Stimulated activated CD8-positive, alpha-beta memory T cell treated with anti-CD3 and anti-CD28 coated beads, Interleukin-4, amount 100 ng/mL, for 24 hours (primary cell): ENCODE data around the gene MEGF6.

Experiments used
- DNase-seq: peaks from one replicate; pipeline ENCODE4 v3.0.0-alpha.2; 2020; ENCODE audit warnings: low read depth

Gene MEGF6

GRCh38 chr1:3504151-3504821 is 107.0 kb downstream of the MEGF6 start:
- DNase-seq, result no peak

DNA sequence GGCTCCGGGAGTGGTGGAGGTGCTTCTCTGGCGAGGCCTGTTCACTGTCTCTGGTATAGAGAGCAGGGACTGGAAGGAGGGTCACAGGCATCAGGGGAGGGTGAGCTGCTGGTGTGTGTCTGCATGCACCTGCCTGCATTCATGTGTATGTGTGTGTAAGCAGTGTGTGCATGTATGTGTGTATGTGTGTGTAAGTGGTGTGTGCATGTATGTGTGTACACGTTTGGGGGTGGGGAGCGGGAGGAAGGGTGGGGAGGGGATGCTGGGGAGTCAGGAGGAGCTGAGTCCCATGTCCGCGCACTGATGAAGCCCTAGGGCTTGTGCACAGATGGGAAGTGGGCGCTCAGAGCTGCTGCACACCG is 107.8 kb downstream of the MEGF6 start:
- DNase-seq, result no peak

- no peak for DNase-seq
Measured at GRCh38 chr1:3502641-3503524, 108.4 kb downstream of the MEGF6 start.

DNA sequence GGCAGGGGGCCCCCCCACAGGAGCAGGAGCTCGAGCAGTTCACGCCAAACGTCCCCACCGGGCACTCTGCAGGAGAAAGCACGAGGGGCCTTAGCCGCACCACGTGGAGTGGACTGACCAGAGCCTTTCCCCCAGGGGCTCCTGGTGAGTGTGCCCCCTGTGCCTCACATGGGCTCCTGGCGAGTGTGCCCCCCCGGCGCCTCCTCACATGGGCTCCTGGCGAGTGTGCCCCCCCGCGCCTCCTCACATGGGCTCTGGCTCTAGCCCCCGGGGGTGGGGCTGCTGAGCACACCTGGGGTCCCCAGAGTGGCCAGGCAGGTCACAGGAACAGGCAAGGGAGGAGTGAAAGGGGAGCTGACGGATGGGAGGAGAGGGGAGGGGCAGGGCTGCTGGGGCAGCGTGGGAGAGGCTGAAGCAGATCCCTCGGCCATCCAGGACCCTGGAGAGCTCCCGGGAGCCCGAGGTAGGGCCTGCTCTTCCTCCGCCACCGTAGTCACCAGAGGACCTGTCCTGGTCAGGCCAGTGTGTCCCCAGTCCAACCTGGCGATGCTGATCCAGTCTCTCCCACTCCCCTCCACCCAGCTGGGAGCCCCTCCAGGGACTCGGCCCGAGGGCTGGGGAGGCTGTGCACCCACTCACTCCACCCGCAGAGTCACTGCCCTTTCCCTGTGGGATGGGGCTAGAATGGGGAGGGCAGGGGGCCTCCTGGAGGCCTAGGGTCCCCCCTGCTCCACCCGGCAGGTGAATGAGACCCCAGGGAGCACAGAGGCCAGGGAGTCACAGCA is 109.3 kb downstream of the MEGF6 start:
- no peak for DNase-seq

- no peak for DNase-seq
Measured at GRCh38 chr1:3501437-3501836, 109.9 kb downstream of the MEGF6 start.

DNA sequence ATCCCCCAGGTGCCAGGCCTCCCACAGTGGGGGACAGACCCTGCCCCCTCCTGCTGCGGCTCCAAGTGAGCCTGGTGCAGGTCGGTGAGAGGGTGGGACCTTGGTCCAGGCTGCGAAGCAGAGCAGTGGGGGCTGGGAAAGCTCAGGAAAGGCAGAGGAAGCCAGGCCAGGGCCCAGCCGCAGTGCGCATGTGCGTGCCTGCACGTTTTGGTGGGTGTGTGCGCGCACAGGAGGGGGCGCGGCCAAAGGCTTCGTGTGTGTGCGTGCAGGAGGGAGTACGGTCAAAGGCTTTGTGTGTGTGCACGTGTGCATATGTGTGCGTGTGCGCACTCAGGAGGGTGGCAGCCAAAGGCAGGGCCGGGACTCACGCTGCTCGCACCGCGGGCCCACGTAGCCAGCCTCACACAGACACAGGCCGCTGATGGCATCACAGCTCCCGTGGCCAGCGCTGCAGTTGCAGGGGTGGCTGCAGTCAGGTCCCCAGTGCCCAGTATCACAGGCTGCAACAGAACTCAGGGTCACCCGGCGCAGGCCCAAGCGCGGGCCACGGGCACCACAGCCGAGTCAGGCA is 111.0 kb downstream of the MEGF6 start:
- no peak for DNase-seq

GRCh38 chr1:3499611-3500010 is 111.7 kb downstream of the MEGF6 start:
- DNase-seq, result no peak

GRCh38 chr1:3498986-3499385 is 112.3 kb downstream of the MEGF6 start:
- no peak for DNase-seq

GRCh38 chr1:3498246-3498930 is 112.9 kb downstream of the MEGF6 start:
- DNase-seq, result no peak

DNA sequence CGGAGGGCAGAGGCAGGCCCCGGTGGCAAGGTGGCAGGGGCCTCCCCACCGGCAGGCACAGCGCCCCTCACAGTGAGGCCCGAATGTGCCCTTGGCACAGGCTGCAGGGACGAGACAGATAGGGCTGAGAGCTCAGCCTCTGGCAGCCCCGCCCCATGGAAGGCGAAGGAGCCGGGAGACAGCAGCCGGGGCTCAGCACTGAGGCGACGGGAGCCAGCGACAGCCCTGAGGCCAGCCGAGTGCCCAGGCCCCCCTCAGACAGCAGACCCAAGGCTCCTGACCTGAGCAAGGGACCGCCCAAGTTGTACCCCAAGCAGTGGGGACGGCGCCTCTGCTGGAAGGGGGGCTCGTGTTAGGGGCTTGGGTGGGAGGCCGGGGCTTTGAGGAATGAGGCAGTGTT is 113.8 kb downstream of the MEGF6 start:
- no peak for DNase-seq

DNA sequence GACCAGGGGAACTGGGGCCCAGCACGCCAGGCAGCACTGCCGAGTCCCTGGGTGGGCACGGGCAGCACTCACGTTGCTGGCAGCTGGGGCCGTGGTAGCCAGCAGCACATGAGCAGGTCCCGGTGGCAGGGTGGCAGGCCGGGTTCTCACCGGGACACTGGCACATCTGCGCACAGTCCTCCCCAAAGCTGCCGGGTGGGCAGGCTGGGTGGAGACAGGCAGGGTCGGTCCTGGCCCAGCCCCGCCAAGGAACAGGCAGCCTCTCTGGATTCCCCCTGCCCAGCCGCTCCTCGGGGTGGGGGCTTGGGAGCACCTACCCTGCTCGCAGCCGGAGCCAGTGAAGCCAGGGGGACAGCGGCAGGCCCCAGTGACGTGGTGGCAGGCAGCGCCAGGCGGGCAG is 114.4 kb downstream of the MEGF6 start:
- no peak for DNase-seq

DNA sequence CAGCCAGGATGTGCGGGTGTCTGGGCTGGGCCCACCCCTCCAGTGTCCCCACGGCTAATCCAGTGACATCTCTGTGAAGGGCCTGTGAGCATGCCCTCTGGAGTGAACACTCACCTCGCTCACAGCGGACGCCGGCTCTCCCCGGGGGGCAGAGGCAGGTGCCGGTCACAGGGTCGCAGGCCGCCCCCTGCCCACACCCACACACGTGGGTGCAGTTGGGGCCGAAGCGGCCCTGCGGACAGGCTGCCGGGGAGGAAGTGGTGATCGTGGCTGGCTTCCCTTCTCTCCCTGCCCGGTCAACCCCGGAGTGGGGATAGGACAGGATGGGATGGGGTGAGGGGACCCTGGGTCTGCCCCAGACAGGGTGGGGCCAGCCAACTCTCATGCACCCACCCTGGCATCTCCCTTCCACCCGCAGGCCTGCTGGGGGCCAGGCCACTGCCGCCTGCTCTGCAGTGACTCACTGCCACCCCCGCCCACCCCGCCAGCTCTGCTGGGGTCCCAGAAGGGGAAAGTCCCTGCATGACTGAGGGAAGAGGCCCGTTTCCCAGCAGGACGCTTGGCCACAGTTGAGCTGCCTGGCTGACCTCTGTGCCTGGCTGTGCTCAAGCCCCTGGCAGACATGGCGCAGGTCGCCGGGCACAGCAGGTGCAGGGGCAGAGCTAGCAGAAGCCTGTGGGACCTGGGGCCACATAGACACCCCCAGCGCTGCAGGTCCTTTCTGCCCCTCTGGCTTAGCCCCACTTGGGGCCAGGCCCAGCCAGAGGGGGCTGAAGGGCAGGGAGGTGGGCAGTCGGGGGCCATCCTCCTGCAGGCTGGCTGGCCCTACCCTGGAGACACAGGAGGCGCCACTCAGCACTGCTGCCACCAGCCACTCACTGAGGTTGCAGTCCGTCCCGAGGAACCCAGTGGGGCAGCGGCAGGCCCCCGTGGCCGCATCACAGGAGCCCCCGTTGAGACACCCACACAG is 115.2 kb downstream of the MEGF6 start:
- no peak for DNase-seq

DNA sequence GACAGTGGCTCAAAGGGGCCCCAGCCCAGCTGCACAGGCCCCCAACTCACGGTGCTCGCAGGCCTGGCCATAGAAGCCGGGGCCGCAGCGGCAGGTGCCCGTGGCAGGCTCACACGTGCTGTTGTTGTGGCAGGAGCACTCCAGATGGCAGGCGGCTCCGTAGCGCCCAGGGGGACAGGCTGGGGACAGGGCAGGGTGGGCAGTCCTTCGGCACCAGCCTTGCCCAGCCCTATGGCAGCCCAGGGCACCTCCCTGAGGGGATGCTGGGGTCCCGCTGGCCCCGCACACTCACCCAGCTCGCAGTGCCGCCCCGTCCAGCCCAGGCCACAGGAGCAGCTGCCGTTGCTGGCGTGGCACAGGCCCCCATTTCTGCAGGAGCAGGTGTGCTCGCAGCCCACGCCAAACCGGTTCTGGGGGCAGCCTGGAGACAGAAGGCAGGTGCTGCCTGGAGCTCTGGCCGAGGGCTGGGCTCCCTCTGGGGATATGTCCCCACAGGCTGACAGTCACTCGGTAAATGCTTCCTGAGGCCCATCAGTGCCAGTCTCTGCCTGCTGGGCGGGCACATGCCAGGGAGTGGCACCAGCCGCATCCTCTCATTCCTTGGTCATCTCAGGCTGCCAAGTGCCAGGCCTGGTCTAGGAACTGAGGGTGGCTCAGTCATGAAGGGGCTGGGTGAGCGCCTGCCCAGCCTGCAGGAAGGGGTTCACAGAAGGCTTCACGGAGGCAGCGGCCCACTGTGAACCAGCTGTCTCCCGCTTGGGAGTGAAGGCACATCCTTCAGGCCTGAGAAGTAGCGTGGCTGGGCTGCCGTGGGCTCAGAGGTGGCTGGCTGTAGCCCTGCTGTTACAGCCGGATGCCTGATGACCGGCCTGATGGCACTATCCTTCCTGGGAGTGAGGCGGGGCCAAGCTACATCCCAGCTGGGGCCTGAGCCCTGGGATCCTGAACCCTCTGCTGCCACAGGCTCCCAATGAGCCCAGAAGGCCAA is 116.7 kb downstream of the MEGF6 start:
- DNase-seq, result no peak

DNA sequence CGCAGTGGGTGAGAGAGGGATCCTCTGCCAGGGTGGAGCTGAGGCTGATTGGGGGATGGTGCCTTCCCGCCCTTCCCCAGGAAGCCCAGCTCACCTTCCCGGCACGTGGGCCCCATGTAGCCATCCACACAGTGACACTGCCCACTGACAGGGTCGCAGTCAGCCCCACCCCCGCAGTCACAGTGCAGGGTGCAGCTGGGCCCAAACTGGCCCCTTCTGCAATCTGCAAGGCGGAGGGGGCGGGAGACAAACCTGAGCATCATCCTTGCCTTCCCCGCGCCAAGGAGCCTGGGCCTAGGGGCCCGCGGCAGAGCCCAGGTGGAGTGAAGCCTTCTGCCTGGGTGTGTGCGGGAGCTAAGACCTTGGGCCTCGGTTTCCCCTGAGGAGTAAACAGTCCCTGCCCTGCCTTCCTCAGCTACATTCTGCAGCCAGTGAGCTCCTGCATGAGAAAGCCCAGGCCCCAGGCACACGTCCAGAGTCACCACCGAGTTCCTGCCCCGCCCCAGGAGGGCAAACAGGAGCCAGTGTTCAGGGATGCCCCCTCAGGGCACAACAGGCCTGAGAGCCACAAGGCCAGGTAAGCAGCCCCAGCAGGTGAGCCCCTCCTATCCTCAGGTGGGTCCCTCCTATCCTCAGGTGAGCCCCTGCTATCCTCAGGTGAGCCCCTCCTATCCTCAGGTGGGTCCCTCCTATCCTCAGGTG is 118.6 kb downstream of the MEGF6 start:
- DNase-seq, result no peak

- DNase-seq, result peak; percentile 85
Measured at GRCh38 chr1:3491291-3492246, 119.7 kb downstream of the MEGF6 start.

- no peak for DNase-seq
Measured at GRCh38 chr1:3490046-3490745, 121.1 kb downstream of the MEGF6 start.

DNA sequence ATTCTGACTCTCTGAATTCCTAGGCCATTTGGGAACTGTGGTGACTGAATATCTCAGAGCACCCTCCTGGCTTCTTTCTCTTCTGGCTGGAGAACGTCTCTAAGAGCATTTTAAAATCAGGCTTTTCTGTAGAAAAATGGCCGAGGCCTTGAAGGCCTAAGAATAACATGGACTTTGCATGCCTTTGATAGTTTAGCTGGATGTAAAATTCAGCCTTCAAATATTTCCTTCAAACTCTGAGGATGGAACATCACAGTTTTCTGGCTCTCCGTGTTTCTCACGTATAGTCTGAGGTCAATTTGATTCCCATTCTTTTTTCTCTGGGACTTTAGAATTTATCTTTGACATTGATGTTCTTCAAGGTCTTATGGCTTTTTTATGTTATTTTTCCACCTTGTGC is 122.9 kb downstream of the MEGF6 start:
- DNase-seq, result no peak
